ENCODE results near the gene DNAJC17.

Gene DNAJC17

DNA sequence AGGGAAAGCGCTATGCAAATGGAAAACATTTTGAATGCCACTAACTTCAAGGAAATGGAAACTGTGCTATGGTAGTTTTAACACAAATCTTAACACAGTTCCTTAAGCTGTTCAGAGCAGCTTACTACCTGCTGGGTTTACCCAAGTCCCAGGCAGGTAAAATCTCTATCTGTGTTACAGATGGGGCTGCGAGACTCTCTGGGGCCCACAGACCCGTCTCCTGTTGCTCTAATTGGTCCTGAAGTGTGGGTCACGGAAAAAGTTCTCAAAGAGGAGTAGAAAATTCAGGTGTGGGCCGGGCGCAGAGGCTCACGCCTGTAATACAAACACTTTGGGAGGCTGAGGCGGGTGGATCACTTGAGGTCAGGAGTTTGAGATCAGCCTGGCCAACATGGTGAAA is 17.3 kb downstream of the DNAJC17 start:
- DNase-seq: no peak

DNA sequence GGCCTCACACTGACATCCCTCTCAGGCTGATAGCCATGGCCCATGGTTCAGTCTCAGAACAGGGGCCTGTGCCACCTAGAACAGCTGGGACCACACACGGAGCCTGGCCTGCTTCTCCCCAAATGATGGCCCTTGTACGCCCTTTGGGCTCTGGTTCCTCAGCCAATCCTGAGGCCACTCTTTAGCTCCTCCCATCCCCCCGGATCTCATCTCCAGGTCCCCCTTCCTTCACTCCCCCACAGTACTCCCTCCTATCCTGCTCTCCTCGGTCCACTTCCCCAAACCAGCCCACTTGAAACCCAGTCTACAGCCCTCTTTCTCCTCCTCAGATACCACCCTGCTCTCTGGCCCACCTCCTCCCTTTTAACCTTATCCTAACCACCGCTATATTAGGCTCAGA is 18.2 kb downstream of the DNAJC17 start:
- DNase-seq: no peak

DNA sequence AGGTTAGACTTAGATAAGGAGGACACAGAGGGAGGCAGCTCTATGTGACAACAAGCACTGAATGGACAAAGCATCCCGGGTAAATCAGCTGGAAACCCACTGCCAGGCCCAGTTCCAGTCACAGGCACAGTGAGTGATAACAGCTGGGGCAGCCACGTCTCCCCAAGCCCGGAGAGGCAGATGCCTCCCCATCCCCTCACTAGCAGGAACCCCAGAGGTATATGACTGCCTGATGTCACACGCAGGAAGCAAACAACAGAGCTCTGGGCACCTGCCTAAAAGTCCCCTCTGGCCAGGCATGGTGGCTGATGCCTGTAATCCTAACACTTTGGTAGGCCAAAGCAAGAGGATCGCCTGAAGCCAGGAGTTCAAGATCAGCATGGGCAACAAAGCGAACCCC is 19.3 kb downstream of the DNAJC17 start:
- no peak for DNase-seq

DNA sequence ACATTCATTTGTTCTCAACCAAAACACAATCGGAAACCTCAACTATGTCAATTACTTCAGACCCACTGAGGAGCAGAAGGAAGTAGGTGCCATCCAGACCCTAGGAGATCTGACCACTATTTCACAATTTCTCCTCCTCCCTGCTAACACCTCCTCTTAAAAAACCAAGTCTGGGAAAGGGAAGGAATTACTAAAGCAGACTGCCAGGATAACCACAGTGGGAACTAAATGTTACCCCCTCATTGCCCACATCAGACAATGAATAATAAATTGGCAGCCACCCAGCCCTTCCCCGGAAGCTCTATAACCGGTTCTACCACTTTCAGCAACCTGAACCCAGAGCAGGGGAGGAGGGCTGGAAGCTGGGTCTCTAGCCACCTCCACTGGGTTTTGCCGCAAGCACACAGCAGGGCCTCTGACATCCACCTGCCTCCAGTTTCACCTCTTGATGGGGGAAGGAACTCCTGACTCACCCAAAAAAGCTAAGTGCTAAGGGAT is 19.9 kb downstream of the DNAJC17 start:
- peak; percentile 70 for DNase-seq

DNA sequence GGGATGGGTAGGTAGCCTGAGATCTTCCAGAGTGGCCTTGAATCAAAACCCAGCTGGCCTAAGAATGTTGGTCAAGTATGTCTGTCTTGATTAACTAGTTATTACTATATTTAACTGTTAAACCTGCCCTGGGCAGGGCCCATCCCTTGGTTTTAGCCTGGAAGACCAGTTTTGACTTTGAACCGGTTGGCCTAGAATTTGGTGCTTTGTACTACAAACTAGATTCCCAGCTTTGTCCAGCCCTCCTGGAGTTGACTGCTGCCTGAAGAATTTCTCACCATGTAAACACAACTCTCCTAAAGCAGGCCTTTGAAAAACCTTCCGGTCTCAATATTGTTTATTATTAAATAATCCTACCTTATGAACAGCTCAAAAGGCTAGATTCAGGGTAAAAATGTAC is 21.5 kb downstream of the DNAJC17 start:
- DNase-seq: no peak

DNA sequence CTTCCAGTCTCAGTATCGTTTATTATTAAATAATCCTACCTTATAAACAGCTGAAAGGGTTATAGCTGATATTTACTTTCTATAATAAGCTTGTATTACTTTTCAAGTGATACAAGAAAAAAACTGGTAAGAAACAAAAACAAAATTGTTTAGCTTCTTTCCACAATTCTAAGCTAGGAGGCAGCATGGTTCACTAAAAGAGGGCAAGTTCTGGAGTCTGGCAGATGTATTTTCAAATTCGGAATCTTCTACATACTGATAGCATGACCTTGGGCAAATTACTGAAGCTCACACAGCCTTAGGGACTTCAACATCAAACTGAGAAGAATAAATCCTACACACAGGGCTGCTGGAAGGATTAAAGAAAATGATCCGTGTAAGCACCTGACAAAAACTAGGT is 22.1 kb downstream of the DNAJC17 start:
- DNase-seq: no peak

DNA sequence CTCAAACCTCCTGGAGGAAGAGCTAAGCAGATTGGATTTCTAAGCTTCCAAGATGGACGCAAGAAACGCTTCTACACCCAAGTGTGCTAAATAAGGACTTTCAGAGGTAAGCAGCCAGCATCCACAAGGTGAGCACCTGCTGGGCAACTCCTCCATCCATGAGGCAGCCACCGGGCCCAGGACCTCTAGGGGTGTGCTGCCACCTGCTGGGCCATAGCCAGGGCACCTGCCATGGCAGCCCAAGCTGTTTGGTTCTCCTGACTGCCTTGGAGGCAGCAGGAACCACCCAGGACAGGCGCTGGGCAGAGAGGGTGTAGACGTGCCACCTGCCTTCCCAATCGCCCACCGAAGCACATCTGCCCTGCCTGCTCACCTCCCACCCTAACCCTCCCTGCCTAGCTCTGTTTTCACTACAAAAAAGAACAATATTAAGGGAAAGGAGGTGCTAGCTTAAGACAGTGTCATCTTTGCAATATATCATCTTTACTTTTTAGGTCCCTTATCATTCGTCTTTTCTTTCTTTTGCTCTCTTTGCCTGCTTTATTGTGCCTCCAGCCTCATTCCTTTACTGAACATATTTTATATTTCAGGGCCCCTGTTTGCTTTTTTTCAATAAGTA is 24.6 kb downstream of the DNAJC17 start:
- DNase-seq: no peak

DNA sequence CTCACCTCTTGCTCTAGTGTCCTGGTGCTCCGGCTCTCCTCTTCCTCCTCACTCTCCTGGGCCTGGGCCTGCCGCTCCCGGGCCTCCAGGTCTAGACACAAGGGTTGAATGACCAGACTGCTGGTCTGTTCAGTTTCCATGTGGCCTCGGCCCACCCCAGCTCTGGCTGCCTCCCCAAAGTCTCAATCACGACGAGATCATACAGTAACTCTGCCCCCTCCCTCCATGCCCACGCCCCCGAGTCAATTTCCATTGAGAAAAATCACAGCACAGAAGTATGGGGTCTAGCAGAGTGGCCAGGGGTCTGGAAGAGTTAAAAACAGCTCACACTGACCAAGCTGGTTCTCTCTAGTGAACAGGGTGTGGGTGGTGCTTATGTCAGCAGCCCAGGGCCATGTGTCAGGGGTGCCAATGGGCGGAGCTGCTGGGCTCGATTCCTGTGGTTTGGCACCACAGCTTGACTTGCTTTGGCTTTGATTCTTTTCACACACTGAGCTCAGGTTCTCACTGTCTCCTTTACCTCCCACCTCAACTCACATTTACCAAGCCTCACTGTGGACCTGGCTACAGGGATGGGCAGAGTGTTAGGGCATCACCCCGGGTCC is 30.6 kb downstream of the DNAJC17 start:
- DNase-seq: no peak

DNA sequence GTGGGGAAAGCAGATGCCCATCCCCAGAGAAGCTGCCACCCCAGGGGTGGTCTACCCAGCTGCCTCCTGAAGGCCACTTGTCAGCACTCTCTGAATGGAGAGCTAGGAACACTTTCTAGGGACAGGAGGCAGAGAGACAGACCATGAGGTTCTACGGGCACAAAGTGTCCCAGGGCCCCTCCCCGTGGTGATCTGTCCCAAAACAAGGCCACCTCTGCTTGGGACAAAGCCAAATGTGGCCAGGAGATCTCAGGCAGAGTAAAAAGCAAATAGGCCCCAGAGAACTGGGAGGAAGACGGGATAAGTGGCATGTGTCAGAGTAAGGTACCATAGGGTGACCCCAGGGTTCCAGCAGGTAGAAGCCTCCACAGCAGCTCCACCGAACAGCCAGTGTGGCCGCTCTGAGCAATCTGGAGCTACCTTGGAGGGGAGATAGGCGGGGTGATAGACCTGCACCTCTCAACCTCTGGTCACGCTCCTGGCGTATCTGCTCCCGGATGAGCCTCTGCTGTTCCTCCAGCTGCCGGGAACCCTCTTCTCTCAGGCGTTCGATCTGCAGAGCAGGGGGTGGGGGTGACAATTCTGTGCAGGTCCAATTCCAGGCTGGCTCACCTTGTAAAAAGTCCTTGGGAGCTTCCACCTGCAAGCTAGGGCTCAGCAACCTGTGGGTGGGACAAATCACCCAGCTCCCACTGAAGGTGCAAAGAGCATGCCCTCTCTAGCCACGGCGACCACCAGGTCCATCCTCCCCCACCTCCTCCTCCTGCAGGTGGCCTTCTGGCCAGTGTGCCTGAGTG is 31.3 kb downstream of the DNAJC17 start:
- DNase-seq: no peak

DNA sequence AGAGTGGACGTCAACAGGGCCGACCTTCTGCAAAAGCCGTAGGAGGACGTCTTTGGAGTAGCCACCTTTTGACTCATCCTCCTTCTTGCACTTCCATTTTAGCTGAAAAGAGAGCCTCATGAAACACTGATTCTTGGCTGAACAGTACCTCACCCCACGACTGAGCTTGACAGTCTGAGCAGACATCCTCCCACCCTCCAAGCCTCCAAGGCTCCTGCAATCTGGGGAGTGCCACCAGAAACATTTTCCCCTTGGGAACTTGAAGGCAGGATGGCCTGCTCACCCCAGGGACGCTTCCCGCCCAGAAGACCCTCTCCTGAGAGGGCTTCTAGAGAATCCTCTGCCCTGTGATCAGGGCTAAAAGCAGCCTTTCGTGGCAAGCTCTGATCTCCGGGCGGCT is 32.3 kb downstream of the DNAJC17 start:
- DNase-seq: no peak

DNA sequence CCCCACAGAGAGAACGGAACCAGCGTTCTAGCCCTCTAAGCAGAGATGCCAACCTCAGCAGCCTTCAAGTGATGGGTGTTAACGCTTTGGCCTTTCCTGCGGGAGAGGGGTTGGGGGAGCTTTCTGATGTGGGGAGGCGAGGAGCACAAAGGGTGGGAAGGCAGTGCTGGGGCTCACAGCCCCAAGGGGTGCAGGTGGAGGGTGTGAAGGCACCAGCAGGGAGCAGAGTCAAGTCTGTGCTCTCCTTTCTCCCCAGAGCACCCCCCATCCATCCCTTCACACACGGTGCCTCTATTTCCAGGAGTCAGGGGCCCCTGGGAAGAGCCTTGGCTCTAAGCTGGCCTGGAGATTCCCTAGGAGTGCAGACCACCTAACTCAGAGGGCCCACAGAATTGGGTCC is 33.4 kb downstream of the DNAJC17 start:
- DNase-seq: no peak

DNA sequence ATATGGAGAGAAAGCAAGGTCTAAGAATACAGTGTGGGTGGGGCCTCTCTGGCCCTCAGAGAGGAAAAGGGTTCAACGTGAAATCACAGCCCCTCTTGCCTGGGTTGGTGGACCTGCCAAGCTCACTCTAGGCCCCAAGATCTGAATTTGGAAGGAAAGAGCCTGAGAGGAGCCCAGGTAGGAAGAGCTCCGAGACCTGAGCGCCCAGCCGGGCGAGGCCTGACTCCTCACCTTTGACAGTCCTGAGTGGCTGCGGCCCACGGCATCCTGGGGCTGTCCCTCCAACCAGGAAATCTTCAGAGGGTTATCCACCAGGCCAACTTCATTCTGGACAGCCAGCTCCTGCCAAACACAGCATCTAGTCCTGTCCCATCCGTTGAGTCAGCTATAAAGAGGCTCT is 33.8 kb downstream of the DNAJC17 start:
- DNase-seq: no peak

DNA sequence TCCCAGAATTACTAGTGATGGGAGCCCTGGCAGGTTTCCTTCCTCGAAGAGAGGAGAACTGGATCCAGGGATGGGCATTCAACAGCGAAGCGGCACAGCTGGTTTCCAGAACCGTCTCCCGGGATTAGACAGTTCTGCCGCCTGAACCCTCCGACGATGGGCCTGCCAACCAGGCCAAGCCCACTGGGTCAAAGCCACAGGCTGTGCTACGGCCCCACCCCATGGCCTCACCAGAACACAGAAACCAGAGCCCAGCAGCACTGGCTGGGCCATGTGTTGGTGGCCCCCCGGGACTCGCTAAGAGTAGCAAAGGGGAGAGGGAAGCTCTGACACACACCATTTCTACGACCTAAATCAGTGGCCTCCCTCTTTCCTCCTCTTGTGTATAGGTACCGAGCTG is 35.3 kb downstream of the DNAJC17 start:
- DNase-seq: no peak

DNA sequence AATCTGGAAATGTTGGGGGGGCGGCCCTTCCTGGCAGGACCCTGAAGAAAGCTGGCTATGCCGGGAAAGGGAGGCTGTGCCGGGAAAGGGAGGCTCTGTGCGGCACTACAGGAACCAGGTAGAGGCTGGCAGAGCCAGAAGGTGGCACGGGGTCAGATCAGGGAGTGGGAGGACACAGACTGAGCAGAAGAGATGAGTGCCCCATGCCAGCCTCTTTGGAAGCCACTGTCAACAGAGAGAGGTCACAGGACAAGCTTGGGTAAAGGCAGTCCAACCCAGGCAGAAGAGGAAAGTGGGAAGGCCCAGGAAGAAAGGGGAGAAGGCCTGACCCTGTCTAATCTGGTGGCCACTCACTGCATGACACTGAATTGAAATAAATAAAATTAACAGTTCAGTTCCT is 36.0 kb downstream of the DNAJC17 start:
- DNase-seq: no peak

DNA sequence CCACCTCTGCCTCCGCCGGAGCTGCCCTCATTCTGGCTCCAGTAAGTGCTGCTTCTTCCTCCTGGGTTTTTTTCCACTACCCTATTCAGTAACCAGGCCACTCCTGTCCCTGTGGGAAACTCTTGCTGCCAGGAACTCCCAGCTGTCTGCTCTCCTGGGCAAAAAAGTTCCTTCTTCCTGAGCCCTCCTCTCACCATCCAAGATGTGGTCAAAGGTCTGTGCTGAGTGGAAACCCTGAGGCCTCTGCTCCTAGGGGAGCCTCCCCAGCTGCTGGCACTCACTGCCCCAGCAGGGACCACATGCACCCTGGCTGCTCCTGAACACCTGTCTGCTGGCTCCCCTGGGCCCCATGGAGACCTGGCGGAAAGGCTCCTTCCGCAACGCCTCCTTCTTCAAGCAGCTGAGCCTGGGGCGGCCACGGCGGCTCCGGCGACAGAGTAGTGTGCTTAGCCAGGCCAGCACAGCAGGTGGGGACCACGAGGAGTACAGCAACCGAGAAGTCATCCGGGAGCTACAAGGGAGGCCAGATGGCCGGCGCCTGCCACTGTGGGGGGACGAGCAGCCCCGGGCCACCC is 37.0 kb downstream of the DNAJC17 start:
- no peak for DNase-seq

DNA sequence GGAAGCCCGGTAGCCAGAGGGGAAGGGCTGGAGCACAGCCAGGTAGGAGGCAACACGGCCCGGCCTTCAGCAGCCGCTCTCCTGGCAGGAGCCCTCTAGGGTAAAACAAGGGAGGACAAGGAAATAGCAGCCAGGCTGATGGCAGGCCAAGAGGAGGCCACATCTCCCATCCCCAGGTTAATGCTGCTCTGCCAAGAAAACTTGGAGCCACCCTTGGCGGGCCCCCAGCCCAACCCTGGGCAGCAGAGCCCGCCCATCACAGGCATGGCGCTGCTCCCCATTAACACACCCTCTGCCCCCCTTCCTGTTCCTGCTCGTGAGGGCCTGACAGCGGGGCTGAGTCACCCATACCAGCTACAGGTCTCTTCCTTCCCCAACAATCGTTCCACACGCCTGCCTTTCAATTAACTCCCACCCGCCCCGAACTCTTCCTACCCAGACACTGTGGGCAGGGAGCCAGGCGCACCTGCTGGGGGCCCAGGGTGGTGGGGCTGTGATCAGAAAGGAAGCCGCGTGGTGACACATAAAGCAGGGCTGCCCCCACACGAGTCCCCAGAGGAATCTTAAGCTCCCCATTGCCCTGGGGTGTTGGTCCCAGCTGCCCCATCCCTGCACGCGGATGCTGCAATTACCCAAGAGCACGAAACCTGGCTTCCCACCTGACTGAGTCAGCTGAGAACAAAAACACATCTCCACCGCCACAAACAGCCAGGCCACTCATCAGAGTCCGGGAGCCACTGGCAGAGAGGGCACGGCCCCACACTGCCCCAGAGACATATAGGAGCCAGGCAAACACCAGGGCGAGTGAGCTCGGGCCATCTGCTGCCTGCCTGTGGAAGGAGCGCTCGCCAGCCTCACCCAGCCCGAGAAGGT is 37.8 kb downstream of the DNAJC17 start, which contains the start of gene C15orf62:
Gene C15orf62, plus strand, starts transcription at position 707 of the 873 bp plus-strand sequence. CDS start 516 bp downstream, outside the sequence.
- no peak for DNase-seq

DNA sequence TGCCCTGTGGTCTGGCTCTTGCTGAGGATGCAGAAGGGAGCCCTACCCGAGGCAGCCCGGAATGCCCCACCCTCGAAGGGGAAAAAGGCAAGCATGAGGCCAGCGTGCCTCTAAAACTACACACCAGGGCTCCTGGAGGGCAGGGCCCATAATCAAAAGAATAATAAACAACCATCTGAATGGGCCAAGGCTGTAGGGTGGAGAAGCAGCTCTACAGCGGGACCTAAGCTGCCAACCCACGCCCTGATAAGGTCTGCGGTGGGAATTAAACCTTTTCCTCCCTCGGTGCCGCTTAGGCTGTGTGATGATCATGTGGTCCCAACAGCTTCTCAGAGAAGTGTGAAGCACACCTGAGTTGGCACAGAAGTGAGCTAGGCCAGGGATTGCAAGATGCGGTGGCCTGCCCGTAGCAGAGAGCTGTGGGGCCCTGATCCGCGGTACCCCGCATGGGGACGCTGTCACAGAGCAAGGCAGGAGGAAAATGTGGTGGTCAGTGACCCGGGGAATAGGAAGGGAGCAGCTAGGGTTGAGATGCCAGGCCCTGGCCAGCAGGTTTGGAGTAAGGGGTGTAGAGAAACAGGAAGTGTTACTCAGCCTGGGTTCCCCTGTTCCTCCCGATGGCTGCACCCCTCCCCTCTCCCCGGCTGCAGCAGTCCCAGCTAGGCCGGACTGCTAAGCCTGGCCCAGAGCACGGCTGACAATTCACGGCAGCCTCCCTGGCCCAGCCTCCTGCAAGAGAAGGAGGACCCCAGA is 38.6 kb downstream of the DNAJC17 start:
- DNase-seq: no peak

DNA sequence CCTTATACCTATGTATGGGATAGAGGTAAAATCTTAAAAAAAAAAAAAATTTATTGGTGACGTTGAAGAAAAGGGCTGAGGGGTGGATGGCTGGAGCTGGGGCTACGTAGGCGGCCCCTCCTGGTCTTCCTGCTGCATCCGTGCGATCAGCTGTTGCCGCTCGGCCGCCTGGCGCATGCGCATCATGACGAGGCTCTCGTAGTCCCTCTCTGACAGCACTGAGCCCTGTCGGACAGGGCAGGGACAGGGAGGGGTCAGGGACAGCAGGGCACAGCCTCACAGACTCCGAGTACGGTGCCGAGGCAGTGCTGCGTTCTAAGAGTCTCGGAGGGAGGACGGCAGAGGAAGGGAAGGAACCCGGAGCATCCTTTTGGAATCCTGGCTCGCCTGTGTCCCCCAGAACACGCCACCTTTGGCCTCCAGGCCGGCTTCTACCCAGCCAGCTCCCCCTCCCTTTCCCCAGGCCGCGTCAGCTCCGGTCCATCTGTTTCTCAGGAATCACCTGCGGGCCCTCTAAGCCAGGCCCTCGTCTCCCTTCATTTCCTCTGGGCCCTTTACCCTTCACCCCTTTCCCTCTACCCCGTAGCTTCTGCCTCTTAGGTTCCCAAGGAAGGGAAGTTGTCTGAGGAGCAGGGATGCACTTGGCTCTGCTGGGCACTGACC is 39.3 kb downstream of the DNAJC17 start:
- DNase-seq: no peak

DNA sequence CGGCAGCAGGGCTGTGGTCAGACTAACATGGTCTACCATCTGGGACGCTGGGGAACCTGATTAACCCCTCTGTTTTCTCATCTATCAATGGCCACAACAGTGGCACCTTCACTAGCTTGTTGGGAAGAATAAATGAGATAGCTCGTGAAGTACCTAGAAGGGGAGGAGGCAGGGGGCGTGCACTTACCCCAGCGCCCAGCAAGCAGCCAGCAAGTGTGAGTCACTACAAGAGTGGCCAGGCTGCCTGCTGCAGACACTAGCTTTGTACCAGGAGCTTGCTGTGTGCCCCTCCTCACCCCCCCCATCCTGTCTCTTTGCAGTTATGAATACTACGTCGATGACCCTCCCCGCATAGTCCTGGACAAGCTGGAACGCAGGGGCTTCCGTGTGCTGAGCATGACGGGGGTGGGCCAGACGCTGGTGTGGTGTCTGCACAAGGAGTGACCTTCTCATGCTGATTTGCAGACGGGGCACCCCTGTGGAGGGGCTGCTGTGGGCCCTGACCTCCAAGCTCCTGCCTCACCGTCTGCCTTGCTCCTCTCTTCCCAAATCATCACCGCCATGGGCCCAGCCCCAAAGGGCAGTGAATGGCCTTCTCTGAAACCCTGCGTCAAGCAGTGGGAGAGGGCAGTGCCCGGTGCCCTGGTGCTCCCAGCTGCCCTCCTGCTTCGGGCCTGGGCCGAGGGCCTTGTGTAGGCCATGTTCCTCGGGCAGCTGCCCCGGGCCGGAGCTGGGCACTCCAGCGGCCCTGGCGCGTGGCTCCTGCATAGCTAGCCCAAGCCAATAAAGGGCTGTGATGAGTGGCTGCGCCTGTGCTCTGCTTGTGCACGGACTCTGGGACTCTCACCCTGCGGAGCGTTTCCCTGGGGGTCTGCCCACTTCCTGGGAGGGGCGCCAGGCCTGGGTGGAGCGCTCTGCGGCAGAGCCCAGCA is 40.1 kb downstream of the DNAJC17 start:
- DNase-seq: no peak
